PC-3 (cell line): ENCODE data around the gene SRGAP2. TPM values are rescaled to one million over a fixed set of nuclear protein-coding genes. Genes with fewer than 3 reads are reported as not detected.
"Not testable (repeated sequence)": the region's sequence is repeated elsewhere in the genome, so short reads cannot be mapped to it uniquely, and the experiment has no call there.

Source experiments
- ATAC-seq: fragments of 200-7000 bp; cut with Tn5 transposase; 2 replicates; pipeline ENCODE4 v1.9.1; 2020; ENCODE audit warnings: mild to moderate bottlenecking, moderate library complexity
- BruUV-seq: library from RNA; stranded (reverse); fragments of 400-500 nt; replicated peaks from 2 replicates; lab custom pipeline; 2021; lab: Mats Ljungman, UMichigan
- CTCF ChIA-PET: fragments of 300-600 bp; sonication (Branson Sonifier 250); formaldehyde crosslinking; loops from one replicate; lab custom pipeline; 2022; ENCODE audit warnings: antibody characterized with exemption; lab: Charles Lee
- POLR2A ChIA-PET: fragments of 300-600 bp; sonication (Branson Sonifier 250); formaldehyde crosslinking; loops from one replicate; lab custom pipeline; 2022; ENCODE audit warnings: antibody characterized with exemption; ENCODE audit not compliant: unreplicated experiment; lab: Charles Lee
- DNase-seq: peaks from one replicate; pipeline ENCODE4 v3.0.0-alpha.2; 2015
- H2AFZ ChIP-seq: fragments of 300-600 bp; sonication (generic); 2 replicates; pipeline ENCODE4 v1.6.0; 2016; ENCODE audit warnings: antibody characterized with exemption, low read length
- H3F3A ChIP-seq: fragments of 300-600 bp; sonication (generic); one replicate; pipeline ENCODE4 v1.6.0; 2017; ENCODE audit warnings: antibody characterized with exemption, low read length, control low read depth, mild to moderate bottlenecking; ENCODE audit not compliant: unreplicated experiment
- H3K27ac ChIP-seq: fragments of 300-600 bp; sonication (generic); 2 replicates; pipeline ENCODE4 v1.5.1; 2016; ENCODE audit warnings: mild to moderate bottlenecking, low read length
- H3K27me3 ChIP-seq: fragments of 300-600 bp; sonication (generic); 2 replicates; pipeline ENCODE4 v1.6.1; 2016; ENCODE audit warnings: low read length, mixed read lengths
- H3K36me3 ChIP-seq: fragments of 300-600 bp; sonication (generic); 2 replicates; pipeline ENCODE4 v1.6.1; 2016; ENCODE audit warnings: low read depth, mixed run types, low read length, mixed read lengths
- H3K4me1 ChIP-seq: fragments of 300-600 bp; sonication (generic); 2 replicates; pipeline ENCODE4 v1.5.1; 2016; ENCODE audit warnings: low read length; ENCODE audit not compliant: insufficient read depth
- H3K4me2 ChIP-seq: fragments of 300-600 bp; sonication (generic); 2 replicates; pipeline ENCODE4 v1.6.0; 2016; ENCODE audit warnings: low read length
- H3K4me3 ChIP-seq: fragments of 300-600 bp; sonication (generic); 2 replicates; pipeline ENCODE4 v1.5.1; 2016; ENCODE audit warnings: mild to moderate bottlenecking, low read length, mixed read lengths
- H3K79me2 ChIP-seq: fragments of 300-600 bp; sonication (generic); 2 replicates; pipeline ENCODE4 v1.6.1; 2017; ENCODE audit warnings: low read length, mixed read lengths
- H3K9ac ChIP-seq: fragments of 300-600 bp; sonication (generic); 2 replicates; pipeline ENCODE4 v1.6.0; 2016; ENCODE audit warnings: mild to moderate bottlenecking, low read length
- H3K9me2 ChIP-seq: fragments of 300-600 bp; sonication (generic); replicated peaks from 2 replicates; pipeline ENCODE4 v1.6.1; 2016; ENCODE audit warnings: mixed run types, low read length, mixed read lengths
- H3K9me3 ChIP-seq: fragments of 300-600 bp; sonication (generic); 2 replicates; pipeline ENCODE4 v1.6.1; 2016; ENCODE audit warnings: low read length, mixed read lengths
- H4K20me1 ChIP-seq: fragments of 300-600 bp; sonication (generic); 2 replicates; pipeline ENCODE4 v1.6.1; 2016; ENCODE audit warnings: low read length, mixed read lengths
- intact Hi-C: fragments of 100-400 bp; cut with micrococcal nuclease; formaldehyde crosslinking; loops from 2 replicates; pipeline ENCODE4 v1.9.0; 2023
- total RNA-seq: library from RNA; depleted of rRNA; stranded (reverse); fragments of >200 nt; gene quantifications from 2 replicates; pipeline ENCODE4 v1.2.3, GENCODE V29; 2014

Gene SRGAP2
- total RNA-seq, 1 experiment from 2014 or later: 69.1 TPM

DNA sequence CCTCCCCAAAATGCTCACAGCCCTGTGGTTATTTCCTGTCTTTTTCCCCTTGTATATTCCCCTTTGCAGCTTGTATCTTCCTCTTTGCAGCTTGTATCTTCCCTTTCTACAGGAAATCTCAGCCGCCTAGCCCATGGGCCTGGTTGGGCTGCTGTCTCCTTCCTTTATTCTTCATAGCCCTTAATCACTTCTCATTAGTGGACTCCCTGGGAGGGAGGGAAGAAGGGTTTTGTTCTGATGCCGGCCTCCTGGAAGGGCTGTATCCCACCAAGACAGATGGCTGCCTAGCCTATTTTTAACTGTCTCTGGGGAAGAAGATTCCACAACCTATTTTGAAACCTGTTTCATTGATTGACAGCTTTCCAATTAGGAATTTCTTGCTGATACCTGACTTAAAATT is 31.8 kb downstream of the SRGAP2 start:
- H3K27ac ChIP-seq, H3K4me1 ChIP-seq, BruUV-seq, H4K20me1 ChIP-seq, H3K79me2 ChIP-seq, H3K9me2 ChIP-seq, H3F3A ChIP-seq, DNase-seq, ATAC-seq, intact Hi-C loops, H3K4me3 ChIP-seq, H3K36me3 ChIP-seq, H3K9ac ChIP-seq, H3K9me3 ChIP-seq, H2AFZ ChIP-seq, POLR2A ChIA-PET, H3K4me2 ChIP-seq, CTCF ChIA-PET, H3K27me3 ChIP-seq: not testable (repeated sequence)

DNA sequence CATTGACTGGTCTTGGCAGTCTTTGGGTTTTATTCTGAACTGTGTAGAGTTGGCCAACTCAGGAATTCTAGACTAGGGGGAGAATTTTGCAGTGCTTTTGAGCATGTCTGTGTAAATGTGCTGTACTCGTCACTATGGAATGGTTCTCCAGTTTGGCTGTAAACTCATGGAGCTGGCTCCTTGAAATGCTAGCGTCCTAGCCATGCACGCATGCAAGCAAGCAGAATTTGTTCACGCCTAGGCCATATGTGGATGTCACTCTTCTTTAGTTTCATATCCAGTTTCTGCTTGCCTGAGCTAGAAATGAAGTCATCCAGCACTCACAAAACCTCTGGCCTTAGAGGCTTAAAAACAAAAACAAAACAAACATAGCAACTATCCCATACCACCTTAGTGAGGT is 36.9 kb downstream of the SRGAP2 start:
- H3K4me1 ChIP-seq, H3K9ac ChIP-seq, H3K36me3 ChIP-seq, CTCF ChIA-PET, H3K27ac ChIP-seq, DNase-seq, intact Hi-C loops, POLR2A ChIA-PET, H4K20me1 ChIP-seq, H3K4me3 ChIP-seq, H3F3A ChIP-seq, BruUV-seq, H3K4me2 ChIP-seq, H3K9me2 ChIP-seq, H3K79me2 ChIP-seq, H3K27me3 ChIP-seq, H2AFZ ChIP-seq, H3K9me3 ChIP-seq, ATAC-seq: not testable (repeated sequence)

DNA sequence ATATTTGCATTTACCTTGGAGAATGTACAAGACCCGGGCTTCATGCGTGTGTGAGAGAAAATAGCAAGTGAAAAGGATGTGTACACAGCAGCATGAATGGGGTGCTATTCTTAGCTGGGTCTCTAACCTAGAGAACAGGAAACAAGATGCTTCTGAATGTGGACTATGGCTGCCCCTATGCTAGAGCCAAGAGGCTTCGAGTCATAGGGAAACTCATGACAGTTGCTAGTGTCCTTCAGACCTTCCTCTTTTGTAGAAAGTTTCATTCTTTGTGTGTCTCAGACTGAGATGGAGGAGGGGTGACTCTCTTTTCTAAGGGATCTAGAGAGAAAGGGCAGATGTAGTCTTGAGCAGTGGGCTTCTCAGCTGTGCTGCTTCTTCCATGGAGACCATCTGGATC is 40.0 kb downstream of the SRGAP2 start:
- H3K4me3 ChIP-seq, H3K79me2 ChIP-seq, intact Hi-C loops, BruUV-seq, H2AFZ ChIP-seq, H3K9ac ChIP-seq, H3K9me3 ChIP-seq, H3K4me2 ChIP-seq, H3K27me3 ChIP-seq, H3K4me1 ChIP-seq, H3K27ac ChIP-seq, H3F3A ChIP-seq, POLR2A ChIA-PET, CTCF ChIA-PET, H3K9me2 ChIP-seq, DNase-seq, H4K20me1 ChIP-seq, H3K36me3 ChIP-seq: not testable (repeated sequence)
- ATAC-seq: peak; percentile 35

DNA sequence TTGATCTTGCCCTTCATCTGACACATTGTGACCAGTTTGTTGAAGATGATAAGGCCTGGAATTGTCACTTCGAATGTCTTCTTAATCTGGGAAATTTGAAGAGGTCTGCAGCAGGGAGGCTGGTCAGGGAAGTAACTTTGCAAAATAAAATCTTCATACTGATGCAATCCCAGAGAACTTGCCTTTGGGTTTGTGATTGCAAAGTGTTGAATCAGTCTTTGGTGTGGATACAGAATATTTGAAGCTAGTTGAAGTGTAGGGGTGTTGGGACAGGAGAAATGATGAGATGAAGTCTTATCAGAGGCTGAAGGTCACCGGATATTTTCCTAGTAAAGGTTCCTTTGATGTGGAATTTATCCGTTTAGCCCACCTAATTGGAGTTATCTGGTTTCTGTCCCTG is 42.1 kb downstream of the SRGAP2 start:
- CTCF ChIA-PET, POLR2A ChIA-PET, H3K27ac ChIP-seq, H3K27me3 ChIP-seq, DNase-seq, intact Hi-C loops, H3K9me2 ChIP-seq, BruUV-seq, H4K20me1 ChIP-seq, H3K4me2 ChIP-seq, H3K79me2 ChIP-seq, H3K36me3 ChIP-seq, H3K4me1 ChIP-seq, H3F3A ChIP-seq, H2AFZ ChIP-seq, H3K9ac ChIP-seq, H3K9me3 ChIP-seq, ATAC-seq, H3K4me3 ChIP-seq: not testable (repeated sequence)

DNA sequence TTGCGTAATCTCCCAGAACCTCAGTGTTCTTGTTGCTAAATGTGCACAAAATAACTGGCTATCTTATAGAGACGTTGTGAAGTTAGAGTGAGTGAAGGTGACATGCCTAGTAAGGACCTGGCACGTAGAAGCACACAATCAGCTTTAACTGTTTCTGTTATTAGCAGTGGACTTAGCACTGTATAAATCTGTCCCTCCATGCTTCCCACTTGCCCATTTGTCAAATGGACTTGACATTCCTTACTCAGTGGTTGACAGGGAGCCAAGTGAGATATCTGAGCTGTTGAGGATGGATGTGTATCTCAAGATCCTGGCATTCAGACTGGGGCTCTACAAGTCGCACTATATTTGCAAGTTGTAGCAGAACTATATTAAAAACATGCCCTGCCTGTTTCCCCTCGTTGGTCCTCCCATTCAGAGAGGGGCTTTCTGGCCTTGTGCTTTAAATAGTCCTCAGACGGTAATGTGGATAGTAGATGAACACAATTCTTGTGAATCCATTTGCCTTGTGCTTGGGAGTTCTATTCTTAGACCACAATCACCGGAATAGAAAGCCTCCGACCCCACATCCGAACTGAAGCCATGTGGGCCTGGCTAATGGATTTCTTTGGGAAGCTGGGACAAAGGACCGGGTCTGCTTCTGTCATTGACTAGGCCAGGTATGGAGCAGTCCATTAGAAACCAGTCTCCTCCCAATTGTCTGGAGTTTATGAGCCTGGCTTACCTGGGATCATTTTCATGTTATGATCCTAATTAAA is 43.0 kb downstream of the SRGAP2 start:
- H3K79me2 ChIP-seq, H3K9me3 ChIP-seq, ATAC-seq, H3K4me2 ChIP-seq, H3K36me3 ChIP-seq, POLR2A ChIA-PET, H3K27ac ChIP-seq, H3F3A ChIP-seq, H3K4me3 ChIP-seq, DNase-seq, H2AFZ ChIP-seq, BruUV-seq, H4K20me1 ChIP-seq, H3K27me3 ChIP-seq, CTCF ChIA-PET, intact Hi-C loops, H3K9ac ChIP-seq, H3K4me1 ChIP-seq, H3K9me2 ChIP-seq: not testable (repeated sequence)

DNA sequence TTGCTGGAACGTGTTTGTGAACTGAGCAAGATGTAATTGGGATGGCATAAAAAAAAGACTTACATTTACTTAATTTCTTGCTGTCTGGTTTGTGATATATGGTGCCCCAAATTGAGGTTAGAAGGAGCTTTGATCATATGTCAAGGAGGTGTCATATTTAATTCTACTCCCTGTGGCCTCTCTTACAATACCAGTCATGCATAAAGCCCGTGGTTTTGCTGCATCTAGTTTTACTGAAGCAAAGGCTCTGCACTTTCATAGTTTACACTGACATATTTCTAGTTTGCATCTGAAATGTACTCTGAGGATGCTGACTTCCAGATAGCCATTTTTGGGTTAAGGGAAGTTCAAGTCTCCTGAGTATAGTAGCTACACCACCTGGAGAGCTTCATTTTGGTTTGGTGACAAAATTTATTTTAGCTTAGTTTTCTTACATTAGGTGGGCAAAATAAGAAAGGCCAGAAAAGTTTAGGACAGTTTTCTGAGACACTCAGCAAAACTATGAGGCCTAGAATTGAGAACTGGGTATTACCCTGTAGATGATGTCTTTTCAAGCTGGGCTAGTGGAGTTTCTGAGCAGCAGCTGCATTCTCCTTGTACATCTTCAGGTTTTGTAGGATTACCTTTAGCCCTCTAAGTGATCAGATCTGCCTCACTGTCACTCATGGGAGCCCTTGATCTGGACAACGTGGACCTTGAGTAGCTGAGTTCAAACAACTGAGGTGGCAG is 47.8 kb downstream of the SRGAP2 start:
- H2AFZ ChIP-seq, H3K9me3 ChIP-seq, H3K79me2 ChIP-seq, H3K4me3 ChIP-seq, POLR2A ChIA-PET, H3K4me1 ChIP-seq, H3K4me2 ChIP-seq, H3K9ac ChIP-seq, H3K27ac ChIP-seq, H3K36me3 ChIP-seq, intact Hi-C loops, H3F3A ChIP-seq, H3K27me3 ChIP-seq, H3K9me2 ChIP-seq, ATAC-seq, BruUV-seq, DNase-seq, H4K20me1 ChIP-seq: not testable (repeated sequence)
- CTCF ChIA-PET: interaction anchor here (0.6 kb wide), 1 partner anchor 178 kb away, joined by 6 read pairs; no protein-coding TSS in a partner anchor
